ENCODE measurements around the gene PTPN9. TPM values are rescaled to one million over a fixed set of nuclear protein-coding genes. Genes with fewer than 3 reads are reported as not detected.

Gene PTPN9
- total and polyA plus RNA-seq, 10 of the 15 experiments (the other 5 are each of a cell fraction or from before 2014, with no cell fraction given) = 7.8 to 29.1 (median 18.5) TPM

- no peak for TF ChIP-seq HSF1 (IDR thresholded peaks at IDR 0.05; ENCODE audit: low read depth, low read length)
- TF ChIP-seq ETV6 (conservative IDR thresholded peaks at IDR 0.05 in 1 of 2, IDR thresholded peaks at IDR 0.05 in 1 of 2; ENCODE audit: borderline replicate concordance in 1 of 2, low read depth in 1 of 2) = peak in 1 of 2 experiments; percentile 7; a peak in 2 of 4 replicates
- TF ChIP-seq HDAC6 (IDR thresholded peaks at IDR 0.05; ENCODE audit: unreplicated experiment) = no peak
- no peak for TF ChIP-seq ATF2 (IDR thresholded peaks at IDR 0.05; ENCODE audit: low read length)
- TF ChIP-seq NFYA (IDR thresholded peaks at IDR 0.05; ENCODE audit: borderline replicate concordance, low read depth, low read length) = no peak
- 0 out of 2 replicates have a peak, but pooled peaks have one; percentile 18 for TF ChIP-seq NR2F1 (conservative IDR thresholded peaks at IDR 0.05)
- TF ChIP-seq YY1 (IDR thresholded peaks at IDR 0.05; ENCODE audit: low read depth, low read length) = no peak
- peak; percentile 51 for TF ChIP-seq LARP7 (IDR thresholded peaks at IDR 0.05)
- peak; percentile 62; the same call in 1 of the 2 replicates for TF ChIP-seq BACH1 (IDR thresholded peaks at IDR 0.05; ENCODE audit: borderline replicate concordance)
- peak; percentile 94 for TF ChIP-seq SP1 (IDR thresholded peaks at IDR 0.05; ENCODE audit: low read depth, low read length)
- TF ChIP-seq POU2F2 (IDR thresholded peaks at IDR 0.05; ENCODE audit: borderline replicate concordance, low read depth, low read length) = no peak
- no peak for TF ChIP-seq ZNF217 (IDR thresholded peaks at IDR 0.05)
- TF ChIP-seq ZNF274 (IDR thresholded peaks at IDR 0.05; ENCODE audit: insufficient read depth, insufficient read length) = no peak
- no peak for TF ChIP-seq POLR2AphosphoS2 (IDR thresholded peaks at IDR 0.05; ENCODE audit: low read depth, low read length)
- peak; percentile 59; the same call in 1 of the 2 replicates for TF ChIP-seq PKNOX1 (IDR thresholded peaks at IDR 0.05)
- TF ChIP-seq BRCA1 (IDR thresholded peaks at IDR 0.05; ENCODE audit: low read depth, low read length) = no peak
- TF ChIP-seq CEBPZ (IDR thresholded peaks at IDR 0.05; ENCODE audit: low read depth, low read length) = peak; percentile 51; the same call in 1 of the 2 replicates
- no peak for TF ChIP-seq STAT3 (IDR thresholded peaks at IDR 0.05; ENCODE audit: low read depth, low read length)
- no peak for TF ChIP-seq KLF5 (IDR thresholded peaks at IDR 0.05; ENCODE audit: partially characterized antibody)
- no peak for TF ChIP-seq ZBTB33 (IDR thresholded peaks at IDR 0.05)
- TF ChIP-seq PAX8 (IDR thresholded peaks at IDR 0.05) = no peak
- peak; percentile 60 for TF ChIP-seq EED (IDR thresholded peaks at IDR 0.05; ENCODE audit: low read depth)
These were observed 125.2 kb downstream of the PTPN9 start (continued) for GRCh38 chr15:75453703-75454470.
